ENCODE results near the gene KCNH2. TPM values are rescaled to one million over a fixed set of nuclear protein-coding genes. Genes with fewer than 3 reads are reported as not detected.

KCNH2 gene
- total RNA-seq, 1 experiment from 2014 or later = 1.8 TPM

DNA sequence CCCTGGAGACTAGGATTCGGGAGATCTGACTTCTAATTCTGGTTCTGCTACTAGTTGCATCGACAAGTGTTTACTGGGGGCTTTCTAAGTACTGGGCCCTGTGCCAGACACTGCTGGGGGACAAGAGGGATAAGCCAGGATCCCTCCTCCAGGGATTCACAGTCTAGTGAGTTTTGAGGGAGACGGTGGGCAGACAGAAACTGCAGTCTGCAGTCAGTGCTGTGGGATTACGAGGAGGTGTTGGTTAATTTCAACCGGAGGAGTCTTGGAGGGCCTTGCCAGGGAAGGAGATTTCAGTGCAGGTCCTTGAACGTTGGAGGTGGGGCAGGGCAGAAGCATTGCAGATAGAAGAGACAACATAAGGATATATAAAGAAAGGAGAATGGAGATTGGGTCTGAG lies 3.5 kb upstream of the KCNH2 start:
- no peak for ATAC-seq
- Histone ChIP-seq H3K9me3 (ENCODE audit: control insufficient read depth, insufficient read depth, low read depth, low read length) (no peaks in the 10 kb centered on the region), H3K27me3 (ENCODE audit: control insufficient read depth, insufficient read depth, low read length) (peaks cover 3% of the 10 kb centered on the region; the same call in 1 of the 2 replicates), H3K27ac (ENCODE audit: low read length) (no peak overlapping the region), H3K4me3 (ENCODE audit: low read depth in 2 of 2, low read length in 2 of 2) (no peak overlapping the region), H3K4me1 (ENCODE audit: control insufficient read depth, insufficient read depth, low read length) (peaks cover 7% of the 10 kb centered on the region; the same call in 1 of the 2 replicates), H3K36me3 (ENCODE audit: control insufficient read depth, insufficient read depth, low read length) (no peaks in the 10 kb centered on the region; the same call in 1 of the 2 replicates)
- DNase-seq (ENCODE audit: low read depth, low spot score) = no peak
- ChIA-PET CTCF (no interaction called here), POLR2A (no interaction called here)
- TF ChIP-seq POLR2AphosphoS5 (IDR thresholded peaks at IDR 0.05; ENCODE audit: low read depth, low read length) (no peak), SIN3A (IDR thresholded peaks at IDR 0.05; ENCODE audit: borderline replicate concordance, insufficient read depth, low read depth, low read length) (no peak), TCF7L2 (IDR thresholded peaks at IDR 0.05; ENCODE audit: low read depth, low read length) (no peak)
- TF ChIP-seq, protein P1, sequence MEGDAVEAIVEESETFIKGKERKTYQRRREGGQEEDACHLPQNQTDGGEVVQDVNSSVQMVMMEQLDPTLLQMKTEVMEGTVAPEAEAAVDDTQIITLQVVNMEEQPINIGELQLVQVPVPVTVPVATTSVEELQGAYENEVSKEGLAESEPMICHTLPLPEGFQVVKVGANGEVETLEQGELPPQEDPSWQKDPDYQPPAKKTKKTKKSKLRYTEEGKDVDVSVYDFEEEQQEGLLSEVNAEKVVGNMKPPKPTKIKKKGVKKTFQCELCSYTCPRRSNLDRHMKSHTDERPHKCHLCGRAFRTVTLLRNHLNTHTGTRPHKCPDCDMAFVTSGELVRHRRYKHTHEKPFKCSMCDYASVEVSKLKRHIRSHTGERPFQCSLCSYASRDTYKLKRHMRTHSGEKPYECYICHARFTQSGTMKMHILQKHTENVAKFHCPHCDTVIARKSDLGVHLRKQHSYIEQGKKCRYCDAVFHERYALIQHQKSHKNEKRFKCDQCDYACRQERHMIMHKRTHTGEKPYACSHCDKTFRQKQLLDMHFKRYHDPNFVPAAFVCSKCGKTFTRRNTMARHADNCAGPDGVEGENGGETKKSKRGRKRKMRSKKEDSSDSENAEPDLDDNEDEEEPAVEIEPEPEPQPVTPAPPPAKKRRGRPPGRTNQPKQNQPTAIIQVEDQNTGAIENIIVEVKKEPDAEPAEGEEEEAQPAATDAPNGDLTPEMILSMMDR (IDR thresholded peaks at IDR 0.05) = no peak
- TF ChIP-seq, protein P2, sequence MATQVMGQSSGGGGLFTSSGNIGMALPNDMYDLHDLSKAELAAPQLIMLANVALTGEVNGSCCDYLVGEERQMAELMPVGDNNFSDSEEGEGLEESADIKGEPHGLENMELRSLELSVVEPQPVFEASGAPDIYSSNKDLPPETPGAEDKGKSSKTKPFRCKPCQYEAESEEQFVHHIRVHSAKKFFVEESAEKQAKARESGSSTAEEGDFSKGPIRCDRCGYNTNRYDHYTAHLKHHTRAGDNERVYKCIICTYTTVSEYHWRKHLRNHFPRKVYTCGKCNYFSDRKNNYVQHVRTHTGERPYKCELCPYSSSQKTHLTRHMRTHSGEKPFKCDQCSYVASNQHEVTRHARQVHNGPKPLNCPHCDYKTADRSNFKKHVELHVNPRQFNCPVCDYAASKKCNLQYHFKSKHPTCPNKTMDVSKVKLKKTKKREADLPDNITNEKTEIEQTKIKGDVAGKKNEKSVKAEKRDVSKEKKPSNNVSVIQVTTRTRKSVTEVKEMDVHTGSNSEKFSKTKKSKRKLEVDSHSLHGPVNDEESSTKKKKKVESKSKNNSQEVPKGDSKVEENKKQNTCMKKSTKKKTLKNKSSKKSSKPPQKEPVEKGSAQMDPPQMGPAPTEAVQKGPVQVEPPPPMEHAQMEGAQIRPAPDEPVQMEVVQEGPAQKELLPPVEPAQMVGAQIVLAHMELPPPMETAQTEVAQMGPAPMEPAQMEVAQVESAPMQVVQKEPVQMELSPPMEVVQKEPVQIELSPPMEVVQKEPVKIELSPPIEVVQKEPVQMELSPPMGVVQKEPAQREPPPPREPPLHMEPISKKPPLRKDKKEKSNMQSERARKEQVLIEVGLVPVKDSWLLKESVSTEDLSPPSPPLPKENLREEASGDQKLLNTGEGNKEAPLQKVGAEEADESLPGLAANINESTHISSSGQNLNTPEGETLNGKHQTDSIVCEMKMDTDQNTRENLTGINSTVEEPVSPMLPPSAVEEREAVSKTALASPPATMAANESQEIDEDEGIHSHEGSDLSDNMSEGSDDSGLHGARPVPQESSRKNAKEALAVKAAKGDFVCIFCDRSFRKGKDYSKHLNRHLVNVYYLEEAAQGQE (IDR thresholded peaks at IDR 0.05; ENCODE audit: insufficient read depth in 1 of 2, low read depth in 2 of 2, low read length in 1 of 2) = no peak
- intact Hi-C loops (cut with micrococcal nuclease; ENCODE audit: unreplicated experiment) (no loop called here), in situ Hi-C loops (cut with HindIII; ENCODE audit: low pct_unique_long_range_greater_than_20kb, low sequenced_read_pairs) (no loop called here)
- BruUV-seq (replicated peaks) = no TSS peak

DNA sequence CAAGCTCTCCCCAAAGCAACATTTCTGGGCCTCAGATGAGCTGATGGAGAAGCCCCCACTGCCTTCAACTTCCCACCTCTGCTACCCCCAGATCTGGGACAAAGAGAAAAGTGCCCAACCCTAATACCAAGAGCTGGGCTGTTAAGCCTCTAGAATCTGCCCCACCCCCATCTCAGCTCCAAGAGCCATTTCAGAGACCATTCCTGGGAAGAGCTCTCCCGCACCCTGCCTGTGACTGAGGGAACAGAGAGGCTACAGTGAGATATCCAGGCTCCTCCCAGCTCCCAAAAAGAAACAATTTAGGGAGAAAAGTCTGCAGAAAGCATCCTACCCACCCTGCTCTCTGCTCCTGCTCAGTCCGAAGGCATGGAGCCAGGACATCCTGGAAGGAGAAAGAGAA lies 2.5 kb upstream of the KCNH2 start:
- intact Hi-C loops (cut with micrococcal nuclease; ENCODE audit: unreplicated experiment) (no loop called here), in situ Hi-C loops (cut with HindIII; ENCODE audit: low pct_unique_long_range_greater_than_20kb, low sequenced_read_pairs) (no loop called here)
- Histone ChIP-seq H3K27me3 (ENCODE audit: control insufficient read depth, insufficient read depth, low read length) (peaks cover 3% of the 10 kb centered on the region; the same call in 1 of the 2 replicates), H3K4me1 (ENCODE audit: control insufficient read depth, insufficient read depth, low read length) (peaks cover 14% of the 10 kb centered on the region), H3K9me3 (ENCODE audit: control insufficient read depth, insufficient read depth, low read depth, low read length) (no peaks in the 10 kb centered on the region), H3K36me3 (ENCODE audit: control insufficient read depth, insufficient read depth, low read length) (no peaks in the 10 kb centered on the region; the same call in 1 of the 2 replicates), H3K27ac (ENCODE audit: low read length) (no peak overlapping the region), H3K4me3 (ENCODE audit: low read depth in 2 of 2, low read length in 2 of 2) (no peak overlapping the region)
- ChIA-PET POLR2A (no interaction called here), CTCF (interaction anchor here (0.6 kb wide), 2 partner anchors 16 to 63 kb away, joined by 3 to 4 read pairs; no protein-coding TSS in a partner anchor)
- BruUV-seq (replicated peaks) = no TSS peak
- ATAC-seq = no peak
- DNase-seq (ENCODE audit: low read depth, low spot score) = no peak
- TF ChIP-seq SIN3A (IDR thresholded peaks at IDR 0.05; ENCODE audit: borderline replicate concordance, insufficient read depth, low read depth, low read length) = no peak

DNA sequence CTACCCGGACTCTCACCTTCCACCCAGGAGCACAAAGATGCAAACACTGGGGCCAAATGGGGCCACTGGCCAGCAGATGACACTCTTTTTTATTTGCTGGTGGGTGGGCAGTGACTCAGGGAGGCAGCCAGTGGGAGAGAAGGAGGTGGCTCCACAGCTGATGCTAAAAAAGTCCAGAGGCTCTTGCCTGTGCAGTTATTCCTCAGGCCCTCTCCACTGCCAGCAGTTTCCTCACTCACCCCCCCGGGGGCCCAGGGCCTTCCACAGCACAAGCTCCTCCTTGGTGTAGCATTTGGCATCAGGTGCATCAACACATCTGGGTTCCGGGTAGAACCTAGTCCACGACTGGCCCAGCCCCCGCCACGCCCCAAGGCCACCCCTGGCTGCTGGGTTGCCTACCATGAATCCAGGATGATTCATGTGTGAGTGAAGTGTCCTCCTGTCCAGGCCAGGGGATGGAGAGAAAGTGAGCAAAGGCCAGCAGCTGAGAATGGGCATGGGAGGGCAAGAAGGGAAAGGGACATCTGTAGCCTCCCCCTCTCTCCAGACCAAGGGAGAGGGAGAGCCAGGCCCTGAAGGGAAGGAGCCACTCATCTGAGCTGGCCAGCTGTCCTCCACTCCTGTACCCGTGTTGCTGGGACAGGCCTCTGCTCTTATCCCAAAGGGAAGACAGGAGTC lies 1.7 kb upstream of the KCNH2 start:
- H3K27me3 ChIP-seq (ENCODE audit: control insufficient read depth, insufficient read depth, low read length) = peaks cover 3% of the 10 kb centered on the region; the same call in 1 of the 2 replicates
- BruUV-seq (replicated peaks) = no TSS peak
- no peak for DNase-seq (ENCODE audit: low read depth, low spot score)
- no peak overlapping the region for H3K4me3 ChIP-seq (ENCODE audit: low read depth in 2 of 2, low read length in 2 of 2)
- no peaks in the 10 kb centered on the region for H3K9me3 ChIP-seq (ENCODE audit: control insufficient read depth, insufficient read depth, low read depth, low read length)
- intact Hi-C loops (cut with micrococcal nuclease; ENCODE audit: unreplicated experiment) = no loop called here
- in situ Hi-C loops (cut with HindIII; ENCODE audit: low pct_unique_long_range_greater_than_20kb, low sequenced_read_pairs) = no loop called here
- H3K4me1 ChIP-seq (ENCODE audit: control insufficient read depth, insufficient read depth, low read length) = peaks cover 20% of the 10 kb centered on the region
- no peak overlapping the region for H3K27ac ChIP-seq (ENCODE audit: low read length)
- ChIA-PET POLR2A (no interaction called here), CTCF (interaction anchor here (0.6 kb wide), 2 partner anchors 15 to 64 kb away, joined by 3 to 4 read pairs; no protein-coding TSS in a partner anchor)
- no peaks in the 10 kb centered on the region; the same call in 1 of the 2 replicates for H3K36me3 ChIP-seq (ENCODE audit: control insufficient read depth, insufficient read depth, low read length)
- TF ChIP-seq SIN3A (IDR thresholded peaks at IDR 0.05; ENCODE audit: borderline replicate concordance, insufficient read depth, low read depth, low read length) (no peak), TCF7L2 (IDR thresholded peaks at IDR 0.05; ENCODE audit: low read depth, low read length) (no peak), POLR2AphosphoS5 (IDR thresholded peaks at IDR 0.05; ENCODE audit: low read depth, low read length) (no peak)
- TF ChIP-seq, protein P1 (IDR thresholded peaks at IDR 0.05) = no peak
- TF ChIP-seq, protein P2 (IDR thresholded peaks at IDR 0.05; ENCODE audit: insufficient read depth in 1 of 2, low read depth in 2 of 2, low read length in 1 of 2) = no peak
- no peak for ATAC-seq
